NOMO-1 (cell line): Measurements from ENCODE around the gene RNF113B.

Experiments used
- DNase-seq, 2 experiments: peaks; one replicate each; lab custom pipeline; 2025; ENCODE audit not compliant: unreplicated experiment in 2 of 2; lab: John Stamatoyannopoulos, UW

Gene RNF113B

DNA sequence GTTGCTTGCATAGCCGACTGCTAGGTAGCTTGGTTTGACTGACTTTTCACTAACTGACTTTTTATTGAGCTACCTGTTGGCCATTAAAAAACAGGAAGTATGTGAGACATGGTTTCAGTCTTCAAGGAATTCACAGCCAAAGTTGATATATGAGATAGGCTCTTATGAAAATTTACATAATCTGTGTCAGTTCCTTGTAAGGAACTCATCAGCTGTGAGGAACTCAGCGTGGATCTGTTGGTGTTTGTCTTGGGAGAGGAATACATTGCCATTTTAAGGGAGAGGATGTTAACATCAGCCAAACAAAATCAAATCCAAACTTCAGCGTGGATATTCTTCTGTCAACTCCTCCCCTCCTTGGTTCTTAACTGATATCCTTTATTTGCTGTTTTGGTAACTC, 2.0 kb downstream of the RNF113B start:
- no peak for DNase-seq

- no peak for DNase-seq
These were observed 2.8 kb downstream of the RNF113B start for GRCh38 chr13:98174307-98174706.

GRCh38 chr13:98173431-98174152, 3.5 kb downstream of the RNF113B start:
- no peak for DNase-seq

GRCh38 chr13:98172590-98173422, 4.3 kb downstream of the RNF113B start:
- DNase-seq, result no peak

GRCh38 chr13:98171900-98172589, 5.0 kb downstream of the RNF113B start:
- DNase-seq, result no peak

DNA sequence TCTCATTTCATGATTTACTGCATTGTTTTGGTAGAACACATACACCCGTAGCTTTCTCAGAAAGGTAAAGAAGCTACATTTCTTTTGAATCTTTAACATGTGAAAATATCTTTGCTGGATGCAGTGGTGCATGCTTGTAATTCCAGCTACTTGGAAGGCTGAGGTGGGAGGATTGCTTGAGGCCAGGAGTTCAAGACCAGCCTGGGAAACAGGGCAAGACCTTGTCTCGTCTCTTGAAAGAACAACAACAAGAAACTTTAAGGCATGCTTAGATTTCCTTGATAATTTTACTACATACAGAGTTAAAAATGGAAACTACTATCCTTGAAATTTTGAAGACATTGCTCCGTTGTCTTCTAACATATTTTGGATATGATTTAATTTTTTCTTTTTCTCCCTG, 7.7 kb downstream of the RNF113B start:
- no peak for DNase-seq

GRCh38 chr13:98162935-98163334, 14.1 kb downstream of the RNF113B start:
- DNase-seq, result no peak

- no peak for DNase-seq
These were observed 18.7 kb downstream of the RNF113B start for GRCh38 chr13:98158172-98158899.

GRCh38 chr13:98157609-98158008, 19.5 kb downstream of the RNF113B start:
- DNase-seq, result no peak

GRCh38 chr13:98157188-98157587, 19.9 kb downstream of the RNF113B start:
- no peak for DNase-seq

- DNase-seq, result no peak
These were observed 20.8 kb downstream of the RNF113B start for GRCh38 chr13:98156259-98156658.

GRCh38 chr13:98155475-98156109, 21.5 kb downstream of the RNF113B start:
- DNase-seq, result no peak

GRCh38 chr13:98150832-98151479, 26.1 kb downstream of the RNF113B start:
- no peak for DNase-seq

DNA sequence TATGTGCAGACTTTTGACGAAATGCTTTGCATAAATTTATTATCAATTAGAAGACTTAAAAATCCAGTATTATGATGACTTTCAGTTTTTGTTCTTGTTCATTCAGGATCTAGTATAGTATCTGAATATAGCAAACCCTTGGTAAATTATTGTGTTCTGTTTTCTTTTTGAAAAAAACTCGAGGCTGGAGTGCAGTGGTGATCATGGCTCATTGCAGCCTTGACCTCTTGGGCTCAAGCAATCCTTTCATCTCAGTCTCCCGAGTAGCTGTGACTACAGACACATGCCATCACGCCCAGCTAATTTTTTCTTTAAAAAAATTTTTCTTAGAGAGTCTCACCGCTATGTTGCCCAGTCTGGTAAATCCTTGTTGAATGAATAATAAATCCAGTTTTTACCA, 29.5 kb downstream of the RNF113B start:
- no peak for DNase-seq

DNA sequence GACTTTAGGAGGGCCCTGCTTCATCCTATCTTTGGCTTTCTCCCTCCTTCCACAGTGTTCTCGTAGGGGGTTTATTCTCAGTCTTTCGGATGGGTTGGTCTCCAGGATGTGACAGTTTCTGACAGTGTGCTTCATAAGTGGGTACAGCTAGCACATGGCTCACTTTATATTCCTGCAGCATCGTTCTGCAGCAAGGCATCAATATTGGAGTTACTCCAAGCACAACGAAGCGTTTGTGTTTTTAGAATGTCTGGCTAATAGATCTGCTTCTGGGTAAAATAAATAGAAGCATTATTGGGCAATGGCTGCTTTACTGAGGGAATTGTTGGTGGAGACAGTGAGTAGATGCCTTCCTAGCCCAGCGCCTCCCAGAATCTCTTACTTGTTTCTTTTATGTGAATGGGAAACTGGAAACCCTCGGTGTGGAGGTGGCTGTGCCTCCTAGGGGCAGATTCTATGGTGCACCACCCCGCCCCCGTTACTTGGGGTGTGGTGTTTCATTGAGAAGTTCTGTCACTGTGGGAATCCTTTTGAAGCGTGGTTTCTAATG, 32.2 kb downstream of the RNF113B start:
- no peak for DNase-seq

- DNase-seq, result peak in 1 of 2 experiments; percentile 8
These were observed 32.9 kb downstream of the RNF113B start for GRCh38 chr13:98144027-98144741.

DNA sequence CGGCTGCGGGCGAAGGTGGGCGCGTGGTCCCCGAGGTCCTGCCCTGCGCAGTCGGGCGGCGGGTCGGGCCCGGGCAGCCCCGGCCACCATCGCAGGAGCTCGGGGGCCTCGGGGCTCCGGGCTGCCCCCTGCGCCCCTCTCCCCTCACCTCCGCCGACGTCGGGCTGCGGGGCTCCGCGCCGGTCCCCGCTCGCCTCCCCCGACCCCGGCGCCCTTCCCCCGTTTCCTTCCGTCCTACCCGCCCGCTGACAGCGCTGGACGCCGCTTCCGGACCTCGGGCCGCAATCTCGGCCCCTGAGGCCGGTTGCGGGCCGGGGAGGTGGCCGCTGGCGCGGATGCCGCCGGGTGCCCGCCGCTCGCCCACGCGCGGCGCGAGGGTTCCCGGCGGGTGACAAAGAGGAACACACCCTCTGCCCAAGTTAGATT, 33.5 kb downstream of the RNF113B start:
- DNase-seq, result no peak

GRCh38 chr13:98143157-98143553, 33.9 kb downstream of the RNF113B start:
- no peak for DNase-seq
